PC-9 (cell line): ENCODE data around the gene SON. TPM values are rescaled to one million over a fixed set of nuclear protein-coding genes. Genes with fewer than 3 reads are reported as not detected.

Experiments
- BruUV-seq: library from RNA; stranded (reverse); fragments of 400-500 nt; replicated peaks from 2 replicates; lab custom pipeline; 2021; lab: Mats Ljungman, UMichigan
- CTCF ChIA-PET: fragments of 300-600 bp; sonication (Branson Sonifier 250); formaldehyde crosslinking; loops from one replicate; lab custom pipeline; 2022; ENCODE audit warnings: antibody characterized with exemption; lab: Charles Lee
- POLR2A ChIA-PET: fragments of 300-600 bp; sonication (Branson Sonifier 250); formaldehyde crosslinking; loops from one replicate; lab custom pipeline; 2022; ENCODE audit warnings: antibody characterized with exemption; ENCODE audit not compliant: unreplicated experiment; lab: Charles Lee
- DNase-seq, 2 experiments: peaks; one replicate each; pipeline versions ENCODE4 v3.0.0 to v3.0.0-alpha.2; 2015 to 2022; ENCODE audit warnings: mixed read lengths in 1 of 2
- H2AFZ ChIP-seq: fragments of 200-600 bp; sonication (generic); 2 replicates; pipeline ENCODE4 v1.8.1; 2017; ENCODE audit warnings: antibody characterized with exemption
- H3F3A ChIP-seq: fragments of 200-600 bp; sonication (generic); 2 replicates; pipeline ENCODE4 v1.8.1; 2017; ENCODE audit warnings: antibody characterized with exemption, mild to moderate bottlenecking, low read depth; ENCODE audit not compliant: insufficient read depth
- H3K27ac ChIP-seq: fragments of 200-600 bp; sonication (generic); 2 replicates; pipeline ENCODE4 v1.6.1; 2016; ENCODE audit warnings: mixed run types
- H3K27me3 ChIP-seq: fragments of 200-600 bp; sonication (generic); 2 replicates; pipeline ENCODE4 v1.6.1; 2016; ENCODE audit warnings: low read depth, mixed run types; ENCODE audit not compliant: insufficient read depth
- H3K36me3 ChIP-seq: fragments of 200-600 bp; sonication (generic); 2 replicates; pipeline ENCODE4 v1.6.1; 2016; ENCODE audit warnings: low read depth, mixed run types
- H3K4me1 ChIP-seq: fragments of 200-600 bp; sonication (generic); replicated peaks from 2 replicates; pipeline ENCODE4 v1.6.1; 2016; ENCODE audit warnings: mixed run types; ENCODE audit not compliant: insufficient read depth
- H3K4me2 ChIP-seq: fragments of 200-600 bp; sonication (generic); 2 replicates; pipeline ENCODE4 v1.6.1; 2017; ENCODE audit warnings: mixed run types
- H3K4me3 ChIP-seq: fragments of 200-600 bp; sonication (generic); 2 replicates; pipeline ENCODE4 v1.6.1; 2016; ENCODE audit warnings: mixed run types
- H3K79me2 ChIP-seq: fragments of 200-600 bp; sonication (generic); 2 replicates; pipeline ENCODE4 v1.6.1; 2017; ENCODE audit warnings: low read depth, mixed run types
- H3K9me2 ChIP-seq: fragments of 200-600 bp; sonication (generic); 2 replicates; pipeline ENCODE4 v1.8.1; 2017; ENCODE audit warnings: mild to moderate bottlenecking; ENCODE audit not compliant: insufficient read depth
- H3K9me3 ChIP-seq: fragments of 200-600 bp; sonication (generic); 2 replicates; pipeline ENCODE4 v1.8.1; 2016; ENCODE audit warnings: low read depth; ENCODE audit not compliant: insufficient read depth
- H4K20me1 ChIP-seq: fragments of 200-600 bp; sonication (generic); 2 replicates; pipeline ENCODE4 v1.8.1; 2017; ENCODE audit not compliant: insufficient read depth
- EZH2 ChIP-seq: fragments of 200-600 bp; sonication (generic); IDR thresholded peaks from 2 replicates; pipeline ENCODE4 v1.8.0; 2017; ENCODE audit warnings: antibody characterized with exemption, low read depth
- intact Hi-C: fragments of 100-400 bp; cut with micrococcal nuclease; formaldehyde crosslinking; loops from one replicate; pipeline ENCODE4 v1.10.0; 2022; ENCODE audit not compliant: unreplicated experiment
- total RNA-seq: library from RNA; stranded (reverse); gene quantifications from 2 replicates; pipeline ENCODE4 v1.2.3, GENCODE V29; 2021
- TF ChIP-seq, protein P1 (sequence below): fragments of 200-600 bp; sonication (generic); conservative IDR thresholded peaks from 2 replicates; pipeline ENCODE4 v1.6.1; 2017; ENCODE audit warnings: mixed run types, antibody characterized with exemption, mild to moderate bottlenecking, moderate library complexity

The SON gene
- total RNA-seq, 1 experiment from 2014 or later = 158 TPM

- BruUV-seq = no TSS peak
- TF ChIP-seq, protein P1, sequence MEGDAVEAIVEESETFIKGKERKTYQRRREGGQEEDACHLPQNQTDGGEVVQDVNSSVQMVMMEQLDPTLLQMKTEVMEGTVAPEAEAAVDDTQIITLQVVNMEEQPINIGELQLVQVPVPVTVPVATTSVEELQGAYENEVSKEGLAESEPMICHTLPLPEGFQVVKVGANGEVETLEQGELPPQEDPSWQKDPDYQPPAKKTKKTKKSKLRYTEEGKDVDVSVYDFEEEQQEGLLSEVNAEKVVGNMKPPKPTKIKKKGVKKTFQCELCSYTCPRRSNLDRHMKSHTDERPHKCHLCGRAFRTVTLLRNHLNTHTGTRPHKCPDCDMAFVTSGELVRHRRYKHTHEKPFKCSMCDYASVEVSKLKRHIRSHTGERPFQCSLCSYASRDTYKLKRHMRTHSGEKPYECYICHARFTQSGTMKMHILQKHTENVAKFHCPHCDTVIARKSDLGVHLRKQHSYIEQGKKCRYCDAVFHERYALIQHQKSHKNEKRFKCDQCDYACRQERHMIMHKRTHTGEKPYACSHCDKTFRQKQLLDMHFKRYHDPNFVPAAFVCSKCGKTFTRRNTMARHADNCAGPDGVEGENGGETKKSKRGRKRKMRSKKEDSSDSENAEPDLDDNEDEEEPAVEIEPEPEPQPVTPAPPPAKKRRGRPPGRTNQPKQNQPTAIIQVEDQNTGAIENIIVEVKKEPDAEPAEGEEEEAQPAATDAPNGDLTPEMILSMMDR = no peak
- TF ChIP-seq EZH2 = no peak
- H3K27ac ChIP-seq = no peak overlapping the region
- H3K79me2 ChIP-seq = no peaks in the 10 kb centered on the region
- intact Hi-C loops = no loop called here
- no peaks in the 10 kb centered on the region for H3K27me3 ChIP-seq
- DNase-seq = no peak
- no peaks in the 10 kb centered on the region for H4K20me1 ChIP-seq
- no peaks in the 10 kb centered on the region; the same call in 1 of the 2 replicates for H3K36me3 ChIP-seq
- H3K9me3 ChIP-seq = no peaks in the 10 kb centered on the region
- ChIA-PET CTCF (no interaction called here), POLR2A (no interaction called here)
- no peak overlapping the region for H2AFZ ChIP-seq
- no peaks in the 10 kb centered on the region for H3F3A ChIP-seq
- H3K4me3 ChIP-seq = no peak overlapping the region
- H3K4me1 ChIP-seq = no peaks in the 10 kb centered on the region
- H3K9me2 ChIP-seq = no peaks in the 10 kb centered on the region
- H3K4me2 ChIP-seq = no peak overlapping the region
Observed at GRCh38 chr21:33511639-33512038, 31.2 kb upstream of the SON start.

DNA sequence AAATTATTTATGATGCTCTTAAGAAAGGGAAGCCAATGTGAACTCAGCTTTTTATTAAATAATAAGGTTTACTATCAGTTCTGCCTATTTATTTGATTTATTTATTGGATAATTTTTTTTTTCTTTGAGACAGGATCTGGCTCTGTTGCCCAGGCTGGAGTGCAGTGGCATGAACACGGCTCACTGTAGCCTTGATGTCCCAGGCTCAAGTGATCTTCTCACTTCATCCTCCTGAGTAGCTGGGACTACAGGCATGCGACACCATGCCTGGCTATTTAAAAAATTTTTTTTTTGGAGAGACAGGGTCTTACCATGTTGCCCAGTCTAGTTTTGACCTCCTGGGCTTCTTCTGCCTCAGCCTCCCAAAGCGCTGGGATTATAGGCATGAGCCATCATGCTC lies 30.4 kb upstream of the SON start:
- intact Hi-C loops = no loop called here
- Histone ChIP-seq H3K9me2 (no peaks in the 10 kb centered on the region), H2AFZ (no peak overlapping the region), H3F3A (no peaks in the 10 kb centered on the region), H3K4me2 (no peak overlapping the region), H4K20me1 (no peaks in the 10 kb centered on the region), H3K27ac (no peak overlapping the region), H3K4me3 (no peak overlapping the region), H3K9me3 (no peaks in the 10 kb centered on the region), H3K79me2 (no peaks in the 10 kb centered on the region), H3K36me3 (peaks cover 7% of the 10 kb centered on the region; the same call in 1 of the 2 replicates), H3K4me1 (no peaks in the 10 kb centered on the region), H3K27me3 (no peaks in the 10 kb centered on the region)
- BruUV-seq = no TSS peak
- ChIA-PET POLR2A (no interaction called here), CTCF (no interaction called here)
- no peak for DNase-seq
- TF ChIP-seq, protein P1 = no peak
- no peak for TF ChIP-seq EZH2

GRCh38 chr21:33514229-33514628 lies 28.6 kb upstream of the SON start:
- POLR2A ChIA-PET = no interaction called here
- TF ChIP-seq, protein P1 = no peak
- no peak for TF ChIP-seq EZH2
- Histone ChIP-seq H3K27ac (no peak overlapping the region), H2AFZ (no peak overlapping the region), H3K79me2 (no peaks in the 10 kb centered on the region), H3K4me2 (no peak overlapping the region), H3K4me1 (no peaks in the 10 kb centered on the region), H3K9me3 (no peaks in the 10 kb centered on the region), H3F3A (no peaks in the 10 kb centered on the region), H3K36me3 (peaks cover 7% of the 10 kb centered on the region; the same call in 1 of the 2 replicates), H3K27me3 (no peaks in the 10 kb centered on the region), H3K9me2 (no peaks in the 10 kb centered on the region), H4K20me1 (no peaks in the 10 kb centered on the region), H3K4me3 (no peak overlapping the region)
- no TSS peak for BruUV-seq
- no peak for DNase-seq
- CTCF ChIA-PET = no interaction called here
- intact Hi-C loops = no loop called here
